Measurements from ENCODE around the gene AKR1C8.
"Not testable (repeated sequence)": the region's sequence is repeated elsewhere in the genome, so short reads cannot be mapped to it uniquely, and the experiment has no call there.

The AKR1C8 gene

GRCh38 chr10:5165738-5166137 lies 19.2 kb downstream of the AKR1C8 start:
- DNase-seq: no peak

- no peak for DNase-seq
These were observed 21.5 kb downstream of the AKR1C8 start for GRCh38 chr10:5163487-5163886.

- no peak for DNase-seq
These were observed 25.8 kb downstream of the AKR1C8 start for GRCh38 chr10:5159126-5159525.

- no peak for DNase-seq
These were observed 27.4 kb downstream of the AKR1C8 start for GRCh38 chr10:5157501-5157900.

- DNase-seq: no peak
These were observed 29.0 kb downstream of the AKR1C8 start for GRCh38 chr10:5155951-5156350.

GRCh38 chr10:5151076-5151475 lies 33.9 kb downstream of the AKR1C8 start:
- no peak for DNase-seq

- DNase-seq: no peak
These were observed 36.3 kb downstream of the AKR1C8 start for GRCh38 chr10:5148678-5149032.

- no peak for DNase-seq
These were observed 36.8 kb downstream of the AKR1C8 start for GRCh38 chr10:5147981-5148677.

- DNase-seq: no peak
These were observed 37.5 kb downstream of the AKR1C8 start for GRCh38 chr10:5147255-5147980.

- DNase-seq: no peak
These were observed 38.1 kb downstream of the AKR1C8 start for GRCh38 chr10:5146920-5147254.

GRCh38 chr10:5143137-5143536 lies 41.8 kb downstream of the AKR1C8 start:
- DNase-seq: no peak

GRCh38 chr10:5142199-5142598 lies 42.8 kb downstream of the AKR1C8 start:
- DNase-seq: no peak

- DNase-seq: not testable (repeated sequence)
These were observed 47.3 kb downstream of the AKR1C8 start for GRCh38 chr10:5137699-5138098.

GRCh38 chr10:5136468-5137087 lies 48.4 kb downstream of the AKR1C8 start:
- no peak for DNase-seq

- no peak for DNase-seq
These were observed 49.4 kb downstream of the AKR1C8 start for GRCh38 chr10:5135581-5135980.

GRCh38 chr10:5125315-5126044 lies 59.5 kb downstream of the AKR1C8 start:
- DNase-seq: no peak

GRCh38 chr10:5123886-5124285 lies 61.1 kb downstream of the AKR1C8 start:
- no peak for DNase-seq

- not testable (repeated sequence) for DNase-seq
These were observed 65.0 kb downstream of the AKR1C8 start for GRCh38 chr10:5119997-5120396.

- no peak for DNase-seq
These were observed 67.9 kb downstream of the AKR1C8 start for GRCh38 chr10:5117026-5117425.

GRCh38 chr10:5116621-5117020 lies 68.3 kb downstream of the AKR1C8 start:
- DNase-seq: no peak

- DNase-seq: not testable (repeated sequence)
These were observed 75.1 kb downstream of the AKR1C8 start for GRCh38 chr10:5109861-5110260.

GRCh38 chr10:5108658-5109416 lies 76.1 kb downstream of the AKR1C8 start:
- DNase-seq: no peak
